Raji (cell line): ENCODE results near the gene SAPCD2.

Experiments
- POLR2A ChIP-seq: IDR thresholded peaks from 2 replicates; pipeline ENCODE4 v1.6.1; 2011; ENCODE audit warnings: low read depth, low read length, control low read depth; ENCODE audit not compliant: insufficient read depth

The SAPCD2 gene

GRCh38 chr9:137018761-137019559 is 51.4 kb downstream of the SAPCD2 start:
- no peak for TF ChIP-seq POLR2A

GRCh38 chr9:137017791-137018497 is 52.4 kb downstream of the SAPCD2 start:
- TF ChIP-seq POLR2A = no peak

GRCh38 chr9:137017071-137017470 is 53.3 kb downstream of the SAPCD2 start:
- TF ChIP-seq POLR2A = no peak

- no peak for TF ChIP-seq POLR2A
These were observed 53.9 kb downstream of the SAPCD2 start for GRCh38 chr9:137016436-137016835.

GRCh38 chr9:137015976-137016375 is 54.4 kb downstream of the SAPCD2 start:
- no peak for TF ChIP-seq POLR2A

GRCh38 chr9:137015540-137015930 is 54.8 kb downstream of the SAPCD2 start:
- no peak for TF ChIP-seq POLR2A

- no peak for TF ChIP-seq POLR2A
These were observed 55.4 kb downstream of the SAPCD2 start for GRCh38 chr9:137014776-137015539.

- TF ChIP-seq POLR2A = no peak
These were observed 56.2 kb downstream of the SAPCD2 start for GRCh38 chr9:137014166-137014565.

GRCh38 chr9:137013571-137013940 is 56.8 kb downstream of the SAPCD2 start:
- TF ChIP-seq POLR2A = no peak

GRCh38 chr9:137012694-137013570 is 57.4 kb downstream of the SAPCD2 start:
- TF ChIP-seq POLR2A = no peak
